GM18505 (cell line): ENCODE data around the gene SOD3.

ENCODE experiments used
- ATAC-seq: cut with Tn5 transposase; IDR thresholded peaks from one replicate; pipeline ENCODE4 v1.9.1; 2021; ENCODE audit not compliant: unreplicated experiment
- POLR2A ChIP-seq: IDR thresholded peaks from 4 replicates; pipeline ENCODE4 v1.6.1; 2011; ENCODE audit warnings: borderline replicate concordance; ENCODE audit not compliant: insufficient read depth, insufficient read length; ENCODE audit errors: extremely low read depth

The SOD3 gene, protein sequence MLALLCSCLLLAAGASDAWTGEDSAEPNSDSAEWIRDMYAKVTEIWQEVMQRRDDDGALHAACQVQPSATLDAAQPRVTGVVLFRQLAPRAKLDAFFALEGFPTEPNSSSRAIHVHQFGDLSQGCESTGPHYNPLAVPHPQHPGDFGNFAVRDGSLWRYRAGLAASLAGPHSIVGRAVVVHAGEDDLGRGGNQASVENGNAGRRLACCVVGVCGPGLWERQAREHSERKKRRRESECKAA

DNA sequence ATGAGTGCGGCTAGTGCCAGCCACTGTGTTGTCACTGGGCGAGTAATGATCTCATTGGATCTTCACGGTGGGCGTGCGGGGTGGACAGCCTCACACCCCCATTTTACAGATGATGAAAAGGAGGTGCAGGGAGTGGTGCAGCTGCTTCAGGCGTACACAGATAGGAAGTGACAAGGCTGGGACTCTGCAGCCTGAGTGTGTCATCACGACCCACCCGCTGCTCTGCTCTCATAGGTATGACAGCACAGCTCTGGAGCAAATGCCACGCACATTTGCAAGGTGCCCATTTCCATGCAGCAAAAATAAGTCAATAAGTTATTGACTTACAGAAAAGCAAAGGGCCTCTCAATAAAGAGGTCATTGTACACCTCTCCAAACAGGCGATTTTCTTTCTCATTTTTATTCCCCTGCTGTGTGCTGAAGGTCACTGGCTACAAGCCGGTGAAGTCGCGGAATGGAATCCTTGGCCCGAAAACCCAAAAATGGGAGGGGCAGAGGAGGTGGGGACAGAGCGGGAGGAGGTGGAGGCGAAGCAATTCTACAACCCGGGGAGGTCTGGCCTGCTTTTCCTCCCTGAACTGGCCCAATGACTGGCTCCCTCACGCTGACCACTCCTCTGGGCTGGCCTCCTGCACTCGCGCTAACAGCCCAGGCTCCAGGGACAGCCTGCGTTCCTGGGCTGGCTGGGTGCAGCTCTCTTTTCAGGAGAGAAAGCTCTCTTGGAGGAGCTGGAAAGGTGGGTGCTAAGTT lies at the start of gene SOD3:
Gene SOD3 (plus strand): TSS at position 658 of the 750 bp plus-strand sequence. CDS start 3,949 bp downstream, outside the sequence.
- ATAC-seq, result no peak
- no peak for TF ChIP-seq POLR2A

DNA sequence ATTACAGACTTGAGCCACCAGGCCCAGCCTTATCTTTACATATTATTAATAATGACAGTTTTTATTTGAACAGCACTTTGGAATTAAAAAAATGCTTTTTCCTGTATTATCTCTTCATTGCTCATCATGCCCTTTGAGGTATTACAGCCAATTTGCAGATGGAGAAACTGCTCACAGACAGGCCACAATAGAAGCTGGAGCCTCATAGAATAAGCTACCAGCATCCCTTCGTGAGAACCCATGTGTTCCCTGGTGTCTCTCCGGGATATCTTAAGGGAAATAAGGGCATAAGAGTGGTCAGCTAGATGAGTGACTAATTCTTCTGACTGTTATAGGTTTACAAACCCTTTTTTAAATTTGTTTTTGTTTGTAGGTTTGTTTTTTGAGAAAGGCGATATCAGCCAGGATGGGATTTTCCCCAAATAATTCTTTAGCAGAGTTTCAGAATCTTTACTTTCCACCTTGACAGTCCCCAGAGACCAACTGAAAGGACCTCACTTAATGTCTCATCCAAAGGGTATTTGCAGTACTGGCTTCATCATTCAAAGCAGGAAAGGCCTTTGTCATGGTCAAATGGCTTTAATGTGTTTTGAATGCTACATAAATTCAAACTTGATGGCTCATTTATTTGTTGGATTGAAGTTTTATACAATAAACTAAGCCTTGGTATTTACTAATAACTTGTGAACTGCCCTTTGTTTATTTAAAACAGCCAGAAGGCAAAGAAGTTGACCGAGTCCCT lies 48.0 kb upstream of the SOD3 start:
- no peak for TF ChIP-seq POLR2A
- ATAC-seq, result no peak

DNA sequence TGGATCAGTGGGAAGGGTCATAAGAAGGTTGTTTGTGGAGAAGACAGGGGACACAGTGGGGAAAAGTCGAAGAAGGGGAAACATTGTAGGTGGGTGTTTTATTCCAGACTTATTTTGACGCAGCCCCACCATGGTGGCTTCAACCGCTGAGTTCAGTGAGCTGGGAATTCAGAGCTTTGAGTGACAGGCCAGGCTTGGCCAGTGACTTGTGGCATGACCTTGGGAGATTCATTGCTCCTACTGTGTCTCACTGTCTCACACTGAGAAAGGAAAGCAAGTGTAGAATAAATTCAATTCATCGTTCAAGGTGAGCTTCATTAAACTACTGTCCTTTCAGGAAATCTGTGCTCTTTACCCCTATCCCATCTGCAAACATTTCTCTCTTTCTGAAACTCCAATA lies 47.4 kb upstream of the SOD3 start:
- no peak for ATAC-seq
- no peak for TF ChIP-seq POLR2A

DNA sequence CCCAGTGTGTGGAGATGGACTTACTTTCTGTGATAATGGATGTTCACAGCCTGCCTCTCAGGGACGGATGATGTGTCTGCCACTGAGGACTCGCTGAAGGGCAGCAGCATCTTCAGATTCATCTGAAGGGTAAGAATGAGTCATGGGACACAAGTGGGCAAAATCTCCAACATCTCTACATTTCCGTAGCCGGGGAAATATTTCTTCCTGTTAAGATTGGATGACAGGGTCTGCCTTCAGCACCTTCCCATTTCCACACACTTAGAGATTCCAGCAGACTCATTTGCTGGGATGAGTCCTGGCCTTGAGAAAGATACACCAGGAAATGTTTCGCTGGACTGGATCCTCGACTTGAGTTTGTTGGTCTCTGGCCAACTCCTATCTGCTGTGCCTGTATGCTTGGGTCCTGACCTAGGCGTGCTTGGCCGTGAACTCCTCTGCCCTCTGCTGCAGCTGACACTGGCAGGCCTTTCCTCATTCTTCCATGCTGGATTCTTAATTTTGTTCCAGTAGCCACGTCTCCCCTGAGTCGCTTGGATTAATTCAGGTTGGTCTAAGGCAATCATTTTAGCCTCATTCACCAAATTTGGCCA lies 46.5 kb upstream of the SOD3 start:
- no peak for TF ChIP-seq POLR2A
- ATAC-seq, result no peak

DNA sequence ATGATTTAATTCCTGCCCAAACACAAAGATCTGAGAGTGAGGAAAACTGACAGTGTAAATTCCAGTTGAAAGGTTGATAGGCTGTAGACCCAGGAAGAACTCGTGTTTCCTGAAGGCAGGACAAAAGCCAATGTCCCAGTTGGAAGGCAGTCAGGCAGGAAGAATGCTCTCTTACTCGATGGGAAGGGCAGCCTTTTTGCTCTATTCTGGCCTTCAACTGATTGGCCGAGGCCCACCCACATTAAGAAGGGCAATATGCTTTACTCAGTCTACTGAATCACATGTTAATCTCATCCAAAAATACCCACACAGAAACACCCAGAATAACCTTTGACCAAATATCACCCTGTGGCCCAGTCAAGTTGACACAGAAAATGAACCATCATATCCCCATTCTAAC lies 45.3 kb upstream of the SOD3 start:
- no peak for TF ChIP-seq POLR2A
- ATAC-seq, result no peak

DNA sequence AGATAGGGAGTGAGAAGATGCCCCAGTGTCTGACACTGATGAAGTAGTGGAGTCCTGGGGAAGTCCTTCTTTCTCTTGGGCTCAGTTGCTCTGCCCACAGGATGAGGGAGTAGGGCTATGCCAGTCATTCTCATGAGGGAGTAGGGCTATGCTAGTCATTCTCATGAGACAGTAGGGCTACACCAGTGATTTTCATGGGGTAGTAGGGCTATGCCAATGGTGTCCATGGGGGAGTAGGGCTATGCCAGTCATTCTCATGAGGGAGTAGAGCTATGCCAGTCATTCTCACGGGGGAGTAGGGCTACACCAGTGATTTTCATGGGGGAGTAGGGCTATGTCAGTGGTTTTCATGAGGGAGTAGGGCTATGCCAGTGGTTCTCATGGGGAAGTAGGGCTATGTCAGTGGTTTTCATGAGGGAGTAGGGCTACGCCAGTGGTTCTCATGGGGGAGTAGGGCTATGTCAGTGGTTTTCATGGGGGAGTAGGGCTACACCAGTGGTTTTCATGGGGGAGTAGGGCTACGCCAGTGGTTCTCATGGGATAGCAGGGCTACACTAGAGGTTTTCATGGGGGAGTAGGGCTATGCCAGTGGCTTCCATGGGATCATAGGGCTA lies 43.3 kb upstream of the SOD3 start:
- no peak for ATAC-seq
- TF ChIP-seq POLR2A, result no peak

DNA sequence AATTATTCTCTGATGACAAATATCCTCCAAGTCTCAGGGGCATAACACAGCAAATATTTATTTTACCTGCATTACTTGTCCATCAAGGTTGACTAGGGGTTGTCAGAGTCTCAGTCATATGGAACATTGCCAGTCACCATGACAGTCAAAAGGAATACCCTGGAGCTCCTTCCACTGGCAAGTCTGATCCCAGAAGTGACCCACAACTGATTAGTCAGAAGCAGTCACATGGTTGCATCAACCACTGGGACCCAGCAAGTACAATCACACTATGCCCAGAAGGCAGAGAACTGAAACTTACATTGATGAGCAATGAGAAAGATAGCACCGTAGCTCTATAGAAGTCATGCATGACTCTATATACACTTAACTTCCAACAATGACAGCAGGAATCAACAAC lies 41.9 kb upstream of the SOD3 start:
- peak; percentile 75 for ATAC-seq

DNA sequence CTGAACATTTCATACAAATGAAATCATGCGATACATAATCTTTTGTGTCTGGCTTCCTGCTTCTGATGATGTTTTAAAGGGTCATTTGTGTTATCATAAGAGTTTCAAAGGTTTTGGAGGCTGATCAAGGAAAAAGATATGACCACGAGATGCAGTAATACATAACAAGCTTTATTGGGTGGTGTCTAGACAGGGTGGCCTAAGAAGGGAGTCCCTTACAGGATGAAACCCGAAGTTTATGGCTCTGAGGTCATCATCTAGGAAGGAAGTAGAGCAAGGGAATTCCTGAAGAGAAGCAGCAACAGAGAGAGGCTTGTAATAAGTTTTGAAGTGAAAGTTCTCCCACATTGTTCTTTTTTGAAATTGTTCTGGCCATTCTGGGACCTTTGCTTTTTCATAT lies 40.8 kb upstream of the SOD3 start:
- no peak for ATAC-seq
- no peak for TF ChIP-seq POLR2A

More for the DNA sequence above, 41.9 kb upstream of the SOD3 start:
- TF ChIP-seq POLR2A, result no peak

DNA sequence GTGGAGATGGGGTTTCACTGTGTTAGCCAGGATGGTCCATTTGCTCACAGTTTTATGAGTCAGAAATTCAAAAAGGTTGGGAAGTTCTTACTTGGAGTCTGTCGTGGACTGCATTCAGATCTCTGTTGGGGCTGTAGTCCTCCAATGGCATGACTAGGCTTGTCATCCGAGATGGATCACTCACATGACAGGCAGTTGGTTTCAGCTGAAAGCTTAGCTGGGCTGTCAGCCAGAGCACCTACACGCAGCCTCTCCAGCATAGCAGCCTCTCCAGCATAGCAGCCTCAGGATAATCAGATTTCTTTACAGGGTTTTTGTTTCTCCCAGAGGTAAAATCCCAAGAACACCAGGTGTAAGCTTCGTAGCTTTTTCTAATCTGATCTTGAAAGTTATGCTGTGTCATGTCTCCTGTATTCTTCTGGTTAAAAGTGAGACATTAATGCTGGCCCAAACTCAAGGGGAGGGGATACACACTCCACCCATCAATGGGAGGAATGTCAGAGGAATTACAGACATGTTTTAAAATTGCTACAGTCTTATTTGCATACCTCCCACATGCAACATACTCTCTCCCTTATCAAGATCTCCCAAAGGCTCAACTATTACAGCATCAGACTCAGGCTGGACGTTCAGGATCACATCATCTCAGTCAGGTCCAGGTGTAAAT lies 31.6 kb upstream of the SOD3 start:
- ATAC-seq, result no peak
- TF ChIP-seq POLR2A, result no peak

DNA sequence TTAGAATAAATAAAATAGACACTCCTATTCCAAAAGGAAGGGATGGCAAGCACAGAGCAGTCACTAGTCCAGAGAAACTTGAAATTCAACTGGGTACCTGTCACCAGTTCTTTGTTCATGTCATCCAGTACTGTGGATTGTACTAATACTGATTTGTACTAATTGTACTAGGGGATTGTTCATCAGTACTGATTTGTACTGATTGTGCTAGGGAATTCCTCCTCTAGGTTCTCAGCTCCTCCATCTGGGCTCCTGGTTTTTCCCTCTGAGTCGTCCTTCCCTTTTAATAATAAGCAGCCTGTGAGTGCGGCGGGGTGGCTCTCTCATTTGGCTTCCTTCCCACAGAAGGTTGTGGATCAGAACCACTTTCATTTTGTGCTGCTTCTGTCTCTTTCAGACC lies 31.0 kb upstream of the SOD3 start:
- TF ChIP-seq POLR2A, result no peak
- ATAC-seq, result no peak

DNA sequence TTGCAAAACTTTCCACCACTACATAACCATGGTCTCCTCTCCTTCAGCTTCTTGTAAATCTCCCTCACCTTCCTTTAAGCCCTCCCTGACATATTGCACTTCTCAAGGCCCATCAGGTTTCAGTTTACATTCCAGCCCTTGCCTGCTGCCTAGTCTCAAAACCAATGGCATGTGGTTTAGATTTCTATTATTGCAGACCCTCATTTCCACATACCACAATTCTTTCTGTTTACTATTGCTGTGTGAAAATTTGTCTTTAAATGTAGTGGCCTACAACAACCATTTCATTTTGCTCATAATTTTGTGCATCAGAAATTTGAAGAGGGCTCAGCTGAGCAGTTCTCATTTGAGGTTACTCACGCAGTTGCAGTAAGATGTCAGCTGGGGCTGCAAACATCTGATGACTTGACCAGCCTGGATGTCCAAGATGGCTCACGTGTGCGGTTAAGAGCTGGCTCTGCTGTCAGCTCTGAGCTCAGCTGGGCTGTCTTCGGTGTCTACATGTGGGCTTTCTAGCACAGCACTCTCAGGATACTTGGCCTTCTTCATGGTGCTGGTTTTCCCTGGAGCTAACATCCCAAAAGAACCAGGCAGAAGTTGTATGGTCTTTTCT lies 29.9 kb upstream of the SOD3 start:
- TF ChIP-seq POLR2A, result no peak
- ATAC-seq, result no peak

DNA sequence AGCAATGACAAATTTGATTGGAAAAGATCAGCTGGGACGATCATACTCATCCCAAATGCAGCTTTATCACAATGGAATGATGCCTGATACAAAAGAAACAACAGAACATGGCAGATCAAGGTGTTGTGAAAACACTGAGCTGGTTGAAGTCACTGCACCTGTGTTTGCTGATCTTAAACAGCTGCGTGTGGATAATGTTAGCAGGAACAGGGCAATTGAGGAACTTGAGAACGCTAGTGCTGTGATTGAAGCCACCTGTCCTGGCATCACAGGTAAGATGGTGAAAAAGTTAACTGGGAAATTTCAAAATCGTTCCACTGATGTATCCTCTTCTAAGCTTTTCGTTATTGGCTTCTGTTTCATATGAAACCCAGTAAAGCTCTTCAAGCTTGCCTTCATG lies 27.4 kb upstream of the SOD3 start:
- no peak for ATAC-seq
- TF ChIP-seq POLR2A, result no peak
